Heart left ventricle (tissue), 16 donors: ENCODE results near the gene FXYD1. TPM values are rescaled to one million over a fixed set of nuclear protein-coding genes. Genes with fewer than 3 reads are reported as not detected.

Experiments used
- ATAC-seq, 4 donors: fragments of 200-7000 bp; cut with Tn5 transposase; one replicate each; pipeline ENCODE4 v1.9.1; 2020 to 2022; ENCODE audit warnings: moderate library complexity in 4 of 4, mild to moderate bottlenecking in 3 of 4, moderate number of reproducible peaks in 1 of 4
- DNase-seq, 5 donors: peaks; one replicate each; pipeline ENCODE4 v3.0.0-alpha.2; 2020
- H3K27ac ChIP-seq, 12 donors: fragments of 200-600 bp; sonication (generic) in 4 of 12; one replicate each; pipeline versions ENCODE4 v1.5.0 to v1.8.0; 2016 to 2022; ENCODE audit warnings: mild to moderate bottlenecking in 2 of 12
- H3K27me3 ChIP-seq, 9 donors: fragments of 200-600 bp; sonication (generic) in 2 of 9; one replicate each; pipeline versions ENCODE4 v1.5.1 to v1.8.0; 2016 to 2022; ENCODE audit warnings: mild to moderate bottlenecking in 3 of 9
- H3K36me3 ChIP-seq, 9 donors: fragments of 200-600 bp; sonication (generic) in 2 of 9; one replicate each; pipeline versions ENCODE4 v1.5.0 to v1.8.0; 2018 to 2022; ENCODE audit warnings: mild to moderate bottlenecking in 2 of 9
- H3K4me1 ChIP-seq, 12 donors: fragments of 200-600 bp; sonication (generic) in 4 of 12; one replicate each; pipeline versions ENCODE4 v1.5.0 to v1.8.0; 2016 to 2022; ENCODE audit warnings: mild to moderate bottlenecking in 3 of 12
- H3K4me3 ChIP-seq, 12 donors: fragments of 200-600 bp; sonication (generic) in 4 of 12; one replicate each; pipeline versions ENCODE4 v1.5.0 to v1.8.0; 2017 to 2022; ENCODE audit warnings: mild to moderate bottlenecking in 9 of 12, moderate library complexity in 4 of 12
- H3K9me3 ChIP-seq, 12 donors: fragments of 200-600 bp; sonication (generic) in 4 of 12; one replicate each; pipeline versions ENCODE4 v1.5.0 to v1.8.0; 2016 to 2022; ENCODE audit warnings: mild to moderate bottlenecking in 1 of 12
- POLR2A ChIP-seq, 2 donors: fragments of 450-650 bp; IDR thresholded peaks; one replicate each; pipeline ENCODE4 v1.6.1; 2017; ENCODE audit warnings: antibody characterized with exemption in 2 of 2, mild to moderate bottlenecking in 2 of 2, moderate library complexity in 2 of 2
- WGBS, 4 donors: extraction: QIAGEN DNeasy Blood & Tissue Kit in 2 of 4; methylation state at CpG; one replicate each; pipeline versions ENCODE4 v1.1.5 to v1.1.7; 2013 to 2018; 5-methylcytosine and 5-hydroxymethylcytosine counted together
- intact Hi-C, 10 donors: fragments of 100-400 bp; cut with DNase I; formaldehyde crosslinking; loops; one replicate each; pipeline versions ENCODE4 v1.11.1 to v1.14.2; 2022
- polyA plus RNA-seq, 2 donors: library from polyadenylated mRNA; stranded (reverse); fragments of 200-250 nt; gene quantifications; one replicate each; pipeline ENCODE4 v1.2.3, GENCODE V29; 2013
- total RNA-seq, 9 donors: library from RNA; depleted of rRNA in 2 of 9; stranded (reverse); fragments of >200 nt in 2 of 9; fragmentation: NEBNext Ultra II Directional in 3 of 9; extraction: Animal tissue kit (Norgen Biotek cat#: 25700) in 3 of 9; gene quantifications; one replicate each; pipeline versions ENCODE4 v1.1.0 to v1.2.4, GENCODE V29; 2016 to 2023
- TF ChIP-seq, protein P1 (sequence below), 12 donors: fragments of 200-600 bp; sonication (generic) in 4 of 12; IDR thresholded peaks; one replicate each; pipeline versions ENCODE4 v1.5.0 to v1.8.0; 2018 to 2022; ENCODE audit warnings: antibody characterized with exemption in 12 of 12, mild to moderate bottlenecking in 5 of 12
- donor health status: ischemic (EF 13 %, LVEDD 7.1; RV severe dilation, severe dysfunction).
- donor health status: healthy with polysubstance abuse.
- donor health status: DM: no; HTN: yes; CAD: no.
- donor health status: DM: no; HTN: no; CAD: no.
- donor health status: ischemic (EF 25% LVEDD 6.9; RV normal size, moderate dysfunction).
- donor health status: ischemic (EF 25% LVEDD 5.7; RV mildly dilated, moderate dysfunction).
- donor health status: healthy.
- donor health status: DM: yes; HTN: yes; CAD: no.
- donor health status: ischemic (EF 35%, LVEDD 5.7; RV mildly dilated, moderate dysfunction).
- donor health status: nonischemic (EF 11% LVEDD 7.7; RV severe dilation, severe dysfunction).
- donor health status: DM: yes; HTN: yes; CAD: no.
- donor health status: PGD.
- donor health status: ischemic (EF 29% LVEDD 5.4; RV normal size, mild dysfunction).
- donor health status: nonischemic (EF 23%, LVEDD 6.1; RV moderate dilation, normal function).

Gene FXYD1
- total and polyA plus RNA-seq, 11 donors: 129 to 631 (median 412) TPM

DNA sequence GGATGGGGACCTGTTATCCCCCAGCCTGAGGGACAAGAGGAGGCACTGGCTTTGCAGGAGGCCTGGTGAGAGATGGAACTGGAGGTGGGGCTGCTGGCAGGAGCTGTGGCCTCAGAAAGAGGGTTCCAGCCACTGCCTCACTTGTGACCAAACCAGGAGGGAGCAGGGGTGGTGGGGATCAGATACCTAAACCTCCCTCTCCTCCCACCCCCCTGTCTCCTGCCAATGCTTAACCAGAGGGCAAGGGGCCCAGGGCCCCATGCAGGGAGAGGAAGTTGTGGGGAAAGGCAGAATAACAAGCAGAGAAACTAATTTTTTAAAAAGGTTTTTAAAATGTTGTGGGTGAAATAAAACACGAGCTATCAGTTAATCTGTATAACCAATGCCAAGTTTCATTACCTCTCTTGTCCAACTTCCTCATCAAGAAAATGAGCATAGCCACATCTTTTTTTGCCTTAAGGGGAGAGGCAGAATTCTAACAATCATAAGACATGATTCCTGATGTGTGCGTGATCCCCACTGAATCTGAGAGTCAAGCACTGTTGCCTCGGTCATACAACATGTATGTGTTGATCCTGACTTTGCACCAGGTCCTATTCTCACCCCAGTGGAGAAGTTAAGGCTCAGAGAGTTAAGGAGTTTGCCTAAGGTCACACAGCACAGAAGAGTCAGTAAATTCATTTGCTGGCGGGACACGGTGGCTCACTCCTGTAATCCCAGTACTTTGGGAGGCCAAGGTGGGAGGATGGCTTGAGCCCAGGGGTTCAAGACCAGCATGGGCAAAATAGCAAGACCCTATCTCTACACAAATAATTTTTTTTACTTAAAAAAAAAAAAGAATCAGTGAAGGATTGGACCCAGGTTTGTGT lies 28.9 kb downstream of the FXYD1 start:
- WGBS, 4 donors: 83 to 89% (median 86%) methylated on average over 5 of the region's 5 CpGs
- intact Hi-C loops: no loop called here
- H3K36me3 ChIP-seq: peaks cover 0 to 75% (median 36%) of the 10 kb centered on the region in 9 donors
- H3K4me1 ChIP-seq: peaks cover 0 to 26% (median 0%) of the 10 kb centered on the region in 12 donors
- DNase-seq (peak in 1 of 5 donors; percentile 8), ATAC-seq (no peak)
- peak overlapping the region in 2 of 12 donors; percentile 26 to 81 for H3K27ac ChIP-seq
- no peak overlapping the region for H3K4me3 ChIP-seq
- TF ChIP-seq, protein P1, sequence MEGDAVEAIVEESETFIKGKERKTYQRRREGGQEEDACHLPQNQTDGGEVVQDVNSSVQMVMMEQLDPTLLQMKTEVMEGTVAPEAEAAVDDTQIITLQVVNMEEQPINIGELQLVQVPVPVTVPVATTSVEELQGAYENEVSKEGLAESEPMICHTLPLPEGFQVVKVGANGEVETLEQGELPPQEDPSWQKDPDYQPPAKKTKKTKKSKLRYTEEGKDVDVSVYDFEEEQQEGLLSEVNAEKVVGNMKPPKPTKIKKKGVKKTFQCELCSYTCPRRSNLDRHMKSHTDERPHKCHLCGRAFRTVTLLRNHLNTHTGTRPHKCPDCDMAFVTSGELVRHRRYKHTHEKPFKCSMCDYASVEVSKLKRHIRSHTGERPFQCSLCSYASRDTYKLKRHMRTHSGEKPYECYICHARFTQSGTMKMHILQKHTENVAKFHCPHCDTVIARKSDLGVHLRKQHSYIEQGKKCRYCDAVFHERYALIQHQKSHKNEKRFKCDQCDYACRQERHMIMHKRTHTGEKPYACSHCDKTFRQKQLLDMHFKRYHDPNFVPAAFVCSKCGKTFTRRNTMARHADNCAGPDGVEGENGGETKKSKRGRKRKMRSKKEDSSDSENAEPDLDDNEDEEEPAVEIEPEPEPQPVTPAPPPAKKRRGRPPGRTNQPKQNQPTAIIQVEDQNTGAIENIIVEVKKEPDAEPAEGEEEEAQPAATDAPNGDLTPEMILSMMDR (IDR thresholded peaks at IDR 0.05): no peak
- no peak for TF ChIP-seq POLR2A (IDR thresholded peaks at IDR 0.05)
- H3K27me3 ChIP-seq: no peaks in the 10 kb centered on the region
- H3K9me3 ChIP-seq: peaks cover 0 to 40% (median 17%) of the 10 kb centered on the region in 12 donors

GRCh38 chr19:35168196-35168595 lies 29.6 kb downstream of the FXYD1 start:
- Histone ChIP-seq H3K9me3 (peaks cover 0 to 37% (median 17%) of the 10 kb centered on the region in 12 donors), H3K36me3 (peaks cover 0 to 68% (median 32%) of the 10 kb centered on the region in 9 donors), H3K27ac (no peak overlapping the region), H3K27me3 (no peaks in the 10 kb centered on the region), H3K4me3 (no peak overlapping the region), H3K4me1 (peaks cover 0 to 26% (median 0%) of the 10 kb centered on the region in 12 donors)
- no peak for TF ChIP-seq POLR2A (IDR thresholded peaks at IDR 0.05)
- TF ChIP-seq, protein P1 (IDR thresholded peaks at IDR 0.05): no peak
- ATAC-seq: no peak
- WGBS, 4 donors: 81 to 83% (median 82%) methylated on average over 3 of the region's 3 CpGs
- intact Hi-C loops: no loop called here
- peak in 1 of 5 donors; percentile 4 for DNase-seq

DNA sequence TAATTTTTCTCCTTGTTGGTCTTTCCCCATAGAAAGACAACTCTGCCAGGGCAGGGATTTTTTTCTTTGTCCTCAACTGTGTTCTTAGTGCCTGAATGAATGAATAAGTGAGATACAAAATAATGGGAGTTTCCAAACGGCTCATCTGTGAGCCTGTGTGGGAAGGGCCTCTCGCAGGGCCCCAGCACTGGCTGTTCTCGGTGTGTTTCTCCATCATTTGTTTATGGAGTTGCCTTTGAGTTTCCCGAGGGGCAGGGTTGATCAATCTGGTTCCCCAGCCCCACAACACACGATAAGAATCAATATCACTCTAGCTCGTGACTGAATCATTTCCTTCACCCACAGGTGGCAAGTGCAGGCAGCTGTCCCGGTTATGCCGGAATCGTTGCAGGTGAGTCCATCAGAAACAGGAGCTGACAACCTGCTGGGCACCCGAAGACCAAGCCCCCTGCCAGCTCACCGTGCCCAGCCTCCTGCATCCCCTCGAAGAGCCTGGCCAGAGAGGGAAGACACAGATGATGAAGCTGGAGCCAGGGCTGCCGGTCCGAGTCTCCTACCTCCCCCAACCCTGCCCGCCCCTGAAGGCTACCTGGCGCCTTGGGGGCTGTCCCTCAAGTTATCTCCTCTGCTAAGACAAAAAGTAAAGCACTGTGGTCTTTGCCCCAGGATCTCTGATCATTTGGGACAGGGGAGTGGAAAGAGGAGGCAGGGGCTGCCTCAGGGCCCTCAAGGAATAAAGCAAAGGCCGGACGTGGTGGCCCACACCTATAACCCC lies 30.8 kb downstream of the FXYD1 start:
- peak in 1 of 5 donors; percentile 10 for DNase-seq
- TF ChIP-seq, protein P1 (IDR thresholded peaks at IDR 0.05): no peak
- TF ChIP-seq POLR2A (IDR thresholded peaks at IDR 0.05): no peak
- peaks cover 0 to 25% (median 15%) of the 10 kb centered on the region in 12 donors for H3K9me3 ChIP-seq
- no peak for ATAC-seq
- WGBS, 4 donors: 76 to 85% (median 81%) methylated on average over 16 to 18 of the region's 18 CpGs
- H3K27ac ChIP-seq: no peak overlapping the region
- no peaks in the 10 kb centered on the region for H3K27me3 ChIP-seq
- no peak overlapping the region for H3K4me3 ChIP-seq
- H3K4me1 ChIP-seq: peaks cover 0 to 26% (median 0%) of the 10 kb centered on the region in 12 donors
- peaks cover 0 to 56% (median 23%) of the 10 kb centered on the region in 9 donors for H3K36me3 ChIP-seq
- intact Hi-C loops: no loop called here
